Measurements from ENCODE around the gene HPCA. TPM values are rescaled to one million over a fixed set of nuclear protein-coding genes. Genes with fewer than 3 reads are reported as not detected.
"Not testable (repeated sequence)": the region's sequence is repeated elsewhere in the genome, so short reads cannot be mapped to it uniquely, and the experiment has no call there.

Gene HPCA
- total RNA-seq, 1 experiment from 2014 or later: 2.6 TPM

DNA sequence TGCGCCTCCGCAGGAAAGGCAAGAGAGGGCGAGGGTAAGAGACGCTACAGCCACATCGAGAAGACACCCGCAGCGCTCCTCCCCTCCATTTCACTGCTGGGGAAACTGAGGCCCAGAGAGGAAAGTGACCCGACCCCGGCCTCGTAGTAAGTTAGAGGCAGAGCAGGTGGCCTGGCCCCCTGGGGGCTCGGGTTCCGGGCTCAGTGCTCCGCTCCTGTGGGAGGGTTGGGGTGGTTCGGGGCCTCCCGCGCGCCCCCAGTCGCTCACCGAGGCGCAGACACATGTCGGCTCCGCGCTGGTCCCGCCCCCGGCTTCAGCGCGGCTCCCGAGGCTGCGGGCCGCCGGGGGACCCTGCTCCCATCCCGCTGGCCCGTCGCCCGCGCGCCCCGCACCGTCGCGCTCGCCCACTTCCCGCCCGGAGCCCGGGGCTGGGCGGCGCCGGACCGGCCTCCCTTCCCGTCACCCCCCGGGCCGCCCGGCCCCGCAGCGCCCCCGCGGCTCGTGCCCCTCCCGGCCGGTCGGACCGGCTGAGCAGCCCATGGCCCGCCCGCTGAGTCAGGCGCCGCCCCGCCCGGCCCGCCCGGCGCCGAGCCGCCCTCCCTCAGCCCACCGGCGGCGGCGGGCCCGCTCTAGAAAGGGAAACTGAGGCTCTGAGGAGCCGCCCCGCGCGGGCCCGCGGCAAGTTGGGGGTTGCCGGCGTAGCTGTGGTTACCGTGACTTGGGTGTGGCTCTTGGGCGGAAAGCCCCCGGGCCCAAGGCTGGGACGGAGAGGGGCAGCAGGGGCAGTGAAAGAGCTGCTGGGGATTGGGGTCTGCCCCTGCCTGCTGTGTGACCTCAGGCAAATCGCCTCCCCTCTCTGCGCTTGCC is 14.9 kb downstream of the HPCA start, which contains the start of gene TMEM54:
Gene TMEM54, minus strand, starts transcription at position 434 of the 867 bp plus-strand sequence. Its CDS starts 151 bp downstream, at position 283.
- no peaks in the 10 kb centered on the region for H3K36me3 ChIP-seq (replicated peaks; ENCODE audit: control insufficient read depth, insufficient read depth, low read length)
- H3K4me3 ChIP-seq (ENCODE audit: insufficient read depth, low read depth, low read length): peak within 1 kb of the TSS; percentile 61
- H3K27me3 ChIP-seq (ENCODE audit: control insufficient read depth, insufficient read depth, low read length): peaks cover 63% of the 10 kb centered on the region
- DNase-seq: peak; percentile 90

DNA sequence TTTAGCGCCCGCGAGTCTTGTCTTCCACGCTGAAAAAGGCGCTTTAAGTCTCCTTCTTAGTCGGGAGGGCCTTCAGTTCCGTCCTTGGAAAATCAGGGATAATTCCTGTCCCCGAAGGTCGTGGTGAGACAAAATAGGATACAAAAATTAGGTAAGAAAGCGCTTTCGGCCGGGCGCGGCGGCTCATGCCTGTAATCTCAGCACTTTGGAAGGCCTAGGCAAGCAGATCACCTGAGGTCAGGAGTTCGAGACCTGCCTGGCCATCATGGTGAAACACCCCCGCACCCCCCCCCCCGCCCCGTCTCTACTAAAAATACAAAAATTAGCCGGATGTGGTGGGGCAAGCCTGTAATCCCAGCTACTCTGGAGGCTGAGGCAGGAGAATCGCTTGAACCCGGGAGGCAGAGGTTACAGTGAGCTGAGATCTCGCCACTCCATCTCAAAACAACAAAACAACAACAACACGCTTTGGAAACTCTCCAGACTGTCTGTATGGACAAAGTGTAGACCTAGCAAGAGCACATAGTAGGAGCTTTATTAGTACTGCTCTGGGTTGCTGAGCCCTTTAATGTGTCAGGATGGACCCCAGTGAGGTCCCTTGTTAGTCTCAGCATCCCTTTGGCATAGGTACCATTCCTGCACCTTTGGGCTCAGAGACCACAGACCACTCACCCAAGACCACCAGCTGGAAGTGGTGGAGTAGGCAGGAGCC is 15.7 kb downstream of the HPCA start:
- peaks cover 58% of the 10 kb centered on the region for H3K27me3 ChIP-seq (ENCODE audit: control insufficient read depth, insufficient read depth, low read length)
- DNase-seq: peak; percentile 26
- no peaks in the 10 kb centered on the region for H3K36me3 ChIP-seq (replicated peaks; ENCODE audit: control insufficient read depth, insufficient read depth, low read length)
- peak overlapping the region; percentile 61 for H3K4me3 ChIP-seq (ENCODE audit: insufficient read depth, low read depth, low read length)

DNA sequence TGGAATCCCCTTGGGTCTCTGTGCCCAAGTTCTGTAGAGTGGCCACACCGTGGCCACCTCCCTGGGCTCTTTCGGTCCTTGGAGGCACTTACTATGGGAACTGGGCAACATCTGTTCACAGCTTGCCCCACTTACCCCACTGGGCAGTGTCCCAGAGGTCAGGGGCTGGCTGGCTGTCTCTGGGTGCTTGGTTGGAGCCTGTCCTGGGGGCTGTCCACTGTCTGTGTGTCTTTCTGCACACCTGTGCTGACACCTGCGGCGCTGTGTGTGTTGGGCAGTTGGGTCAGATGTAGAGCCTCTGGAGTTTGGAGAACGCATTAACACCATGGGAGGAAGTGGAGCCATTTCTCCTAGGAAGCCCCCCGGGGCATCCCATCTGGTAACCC is 16.2 kb downstream of the HPCA start:
- H3K27me3 ChIP-seq (ENCODE audit: control insufficient read depth, insufficient read depth, low read length): peaks cover 56% of the 10 kb centered on the region
- peak; percentile 30 for DNase-seq
- H3K4me3 ChIP-seq (ENCODE audit: insufficient read depth, low read depth, low read length): no peak overlapping the region
- H3K36me3 ChIP-seq (replicated peaks; ENCODE audit: control insufficient read depth, insufficient read depth, low read length): no peaks in the 10 kb centered on the region

DNA sequence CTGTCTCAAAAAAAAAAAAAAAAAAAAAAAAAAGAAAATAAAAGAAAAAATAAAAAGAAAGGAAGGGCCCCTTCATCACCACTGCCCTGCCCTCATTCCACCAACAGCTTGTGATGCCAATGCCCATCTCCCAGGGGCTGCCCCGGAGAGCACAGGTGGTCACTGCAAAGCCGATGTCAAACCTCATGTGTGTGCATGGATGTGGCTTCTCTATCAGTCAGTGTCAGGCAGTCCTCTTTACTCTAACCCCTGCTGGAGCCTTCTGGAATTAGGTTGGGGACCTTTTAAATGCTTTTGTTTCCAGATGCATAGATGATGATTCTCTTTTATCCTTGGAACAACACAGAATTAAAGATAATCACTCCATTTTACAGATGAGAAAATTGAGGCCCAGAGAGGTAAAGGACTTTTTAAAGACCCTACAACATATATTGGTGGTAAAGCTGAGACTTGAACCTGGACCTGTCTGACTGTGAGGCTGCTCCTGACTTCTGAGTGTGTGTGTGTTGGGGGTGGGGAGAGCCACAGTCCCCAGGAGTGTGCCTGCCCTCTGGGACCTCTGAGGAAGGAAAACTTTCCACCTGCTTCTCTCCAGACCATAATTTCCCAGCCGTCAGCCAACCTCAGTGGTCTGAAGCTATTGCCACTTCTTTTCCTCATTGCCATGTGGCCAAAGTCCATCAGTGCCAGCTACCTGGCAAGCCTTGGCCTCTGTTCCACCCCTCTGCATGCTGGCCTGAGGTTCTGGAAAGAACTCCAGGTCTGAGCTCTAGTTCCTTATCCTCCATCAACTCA is 17.9 kb downstream of the HPCA start:
- peak; percentile 52 for DNase-seq
- Histone ChIP-seq H3K4me3 (ENCODE audit: insufficient read depth, low read depth, low read length) (no peak overlapping the region), H3K36me3 (replicated peaks; ENCODE audit: control insufficient read depth, insufficient read depth, low read length) (no peaks in the 10 kb centered on the region), H3K27me3 (ENCODE audit: control insufficient read depth, insufficient read depth, low read length) (peaks cover 42% of the 10 kb centered on the region)

DNA sequence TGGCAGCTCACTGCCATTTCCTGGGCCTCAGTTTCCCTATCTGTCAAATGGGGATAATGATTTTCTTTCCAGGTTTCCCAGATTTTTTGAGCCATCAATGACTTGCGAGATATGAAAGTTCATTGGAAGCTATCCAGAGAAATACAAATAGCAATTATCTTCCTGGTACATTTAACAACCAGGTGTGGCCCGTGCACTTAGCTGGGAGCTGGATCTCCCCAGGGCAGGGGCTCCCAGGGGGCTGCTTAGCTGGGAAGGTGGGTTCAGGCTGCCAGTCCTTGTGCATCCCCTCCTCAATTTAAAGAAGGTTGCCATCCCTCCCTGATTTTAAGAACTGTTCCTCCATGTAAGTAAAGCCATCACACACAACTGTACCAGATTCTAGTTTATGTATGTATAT is 18.5 kb downstream of the HPCA start:
- H3K27me3 ChIP-seq (ENCODE audit: control insufficient read depth, insufficient read depth, low read length): peaks cover 36% of the 10 kb centered on the region
- DNase-seq: no peak
- no peak overlapping the region for H3K4me3 ChIP-seq (ENCODE audit: insufficient read depth, low read depth, low read length)
- H3K36me3 ChIP-seq (replicated peaks; ENCODE audit: control insufficient read depth, insufficient read depth, low read length): no peaks in the 10 kb centered on the region

DNA sequence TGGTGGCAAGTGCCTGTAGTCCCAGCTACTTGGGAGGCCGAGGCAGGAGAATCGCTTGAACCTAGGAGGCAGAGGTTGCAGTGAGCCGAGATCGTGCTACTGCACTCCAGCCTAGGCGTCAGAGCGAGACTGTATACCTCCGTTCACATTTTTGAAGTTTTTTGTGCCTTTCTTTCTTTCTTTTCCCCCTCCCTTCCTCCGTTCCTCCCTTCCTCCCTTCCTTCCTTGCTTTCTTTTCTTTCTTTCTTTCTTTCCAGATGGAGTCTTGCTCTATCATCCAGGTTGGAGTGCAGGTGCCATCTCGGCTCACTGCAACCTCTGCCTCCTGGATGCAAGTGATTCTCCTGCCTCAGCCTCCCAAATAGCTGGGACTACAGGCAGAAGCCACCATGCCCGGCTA is 19.3 kb downstream of the HPCA start:
- peaks cover 28% of the 10 kb centered on the region for H3K27me3 ChIP-seq (ENCODE audit: control insufficient read depth, insufficient read depth, low read length)
- H3K36me3 ChIP-seq (replicated peaks; ENCODE audit: control insufficient read depth, insufficient read depth, low read length); H3K4me3 ChIP-seq (ENCODE audit: insufficient read depth, low read depth, low read length); DNase-seq: not testable (repeated sequence)

DNA sequence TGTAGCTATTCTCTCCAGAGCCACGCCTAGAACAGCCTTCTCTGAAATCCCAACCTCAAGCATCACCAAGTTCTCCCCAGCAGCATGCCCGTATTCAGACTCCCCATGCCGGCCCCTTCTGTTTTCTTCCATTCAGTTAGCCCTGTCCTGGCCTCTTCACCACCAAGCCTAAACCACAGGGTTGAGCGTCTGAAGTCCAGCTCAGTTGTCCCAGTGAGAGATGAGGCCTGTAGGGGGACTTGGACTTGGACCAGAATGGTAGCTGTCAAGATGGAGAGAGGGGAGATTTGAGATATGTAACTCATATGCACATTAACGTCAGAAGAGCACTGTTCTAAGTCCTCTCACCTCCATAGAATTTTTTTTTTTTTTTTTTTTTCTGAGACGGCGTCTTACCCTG is 20.4 kb downstream of the HPCA start:
- Histone ChIP-seq H3K4me3 (ENCODE audit: insufficient read depth, low read depth, low read length) (no peak overlapping the region), H3K36me3 (replicated peaks; ENCODE audit: control insufficient read depth, insufficient read depth, low read length) (no peaks in the 10 kb centered on the region), H3K27me3 (ENCODE audit: control insufficient read depth, insufficient read depth, low read length) (peaks cover 20% of the 10 kb centered on the region)
- DNase-seq: no peak

DNA sequence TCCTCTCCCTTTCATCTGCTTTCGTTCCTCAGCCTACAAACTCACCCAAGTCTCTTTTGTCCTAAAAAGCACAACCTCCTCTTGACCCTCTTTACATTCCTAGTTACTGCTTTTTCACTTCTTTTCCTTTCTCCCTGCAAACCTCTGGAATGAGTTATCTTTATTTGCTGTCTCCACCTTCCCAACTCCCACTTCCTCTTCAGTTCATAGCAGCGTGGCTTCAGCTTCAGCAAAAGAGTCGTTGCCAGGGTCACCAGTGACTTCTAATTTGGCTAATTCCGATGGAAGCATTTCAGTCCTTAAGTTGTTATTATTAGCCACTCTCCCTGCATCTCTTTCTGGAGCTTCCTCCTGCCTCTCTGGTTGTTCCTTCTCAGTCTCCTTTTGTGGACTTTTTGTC is 21.1 kb downstream of the HPCA start:
- DNase-seq: no peak
- Histone ChIP-seq H3K36me3 (replicated peaks; ENCODE audit: control insufficient read depth, insufficient read depth, low read length) (no peaks in the 10 kb centered on the region), H3K27me3 (ENCODE audit: control insufficient read depth, insufficient read depth, low read length) (peaks cover 12% of the 10 kb centered on the region), H3K4me3 (ENCODE audit: insufficient read depth, low read depth, low read length) (no peak overlapping the region)

DNA sequence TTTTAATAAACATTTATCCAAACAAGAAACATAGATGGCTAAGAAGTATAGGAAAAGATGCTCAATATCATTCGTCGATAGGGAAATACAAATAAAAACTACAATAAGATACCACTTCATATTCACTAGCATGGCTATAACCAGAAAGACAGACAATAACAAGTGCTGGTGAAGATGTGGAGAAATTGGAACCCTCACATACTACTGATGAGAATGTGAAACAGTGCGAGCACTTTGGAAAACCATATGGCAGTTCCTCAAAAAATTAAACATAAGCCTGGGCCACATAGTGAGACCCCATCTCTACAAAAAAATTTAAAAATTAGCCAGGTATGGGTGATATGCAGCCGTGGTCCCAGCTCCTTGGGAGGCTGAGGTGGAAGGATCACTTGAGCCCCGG is 24.0 kb downstream of the HPCA start:
- Histone ChIP-seq H3K27me3 (ENCODE audit: control insufficient read depth, insufficient read depth, low read length) (no peaks in the 10 kb centered on the region; the same call in 1 of the 2 replicates), H3K4me3 (ENCODE audit: insufficient read depth, low read depth, low read length) (no peak overlapping the region), H3K36me3 (replicated peaks; ENCODE audit: control insufficient read depth, insufficient read depth, low read length) (no peaks in the 10 kb centered on the region)
- DNase-seq: no peak

DNA sequence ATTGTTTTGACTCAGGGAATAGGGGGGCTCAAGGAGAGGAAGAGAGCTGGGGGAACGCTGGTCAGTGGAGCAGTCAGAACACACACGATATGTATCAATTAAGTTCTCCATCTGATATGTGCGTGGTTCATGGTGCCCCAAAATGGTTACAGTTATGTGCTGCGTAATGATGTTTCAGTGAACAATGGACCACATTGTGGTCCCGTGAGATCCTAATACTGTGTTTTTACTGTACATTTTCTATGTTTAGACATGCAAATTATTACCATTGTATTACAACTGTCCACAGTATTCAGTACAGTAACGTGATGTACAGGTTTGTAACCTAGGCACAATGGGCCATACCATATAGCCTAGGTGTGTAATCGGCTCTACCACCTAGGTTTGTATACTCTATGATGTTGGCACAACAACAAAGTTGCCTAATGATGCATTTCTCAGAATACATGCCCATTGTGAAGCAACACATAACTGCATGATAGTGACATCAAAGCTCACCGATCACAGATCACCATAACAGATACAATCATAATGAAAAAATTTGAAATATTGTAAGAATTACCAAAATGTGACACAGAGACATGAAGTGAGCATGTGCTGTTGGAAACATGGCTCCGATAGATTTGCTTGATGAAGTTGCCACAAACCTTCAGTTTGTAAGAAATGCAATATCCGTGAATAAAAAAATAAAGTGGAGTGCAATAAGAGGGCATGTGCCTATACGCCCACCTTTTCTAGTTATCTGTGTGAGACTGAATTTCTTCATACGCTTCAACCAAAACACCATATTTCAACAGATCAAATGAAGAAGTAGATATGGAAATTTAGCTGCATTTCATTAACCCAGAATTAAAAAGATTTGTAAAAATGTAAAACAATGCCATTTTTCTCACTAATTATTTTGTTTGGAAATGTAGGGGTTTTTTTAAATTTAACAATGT is 29.7 kb downstream of the HPCA start:
- no peak overlapping the region for H3K4me3 ChIP-seq (ENCODE audit: insufficient read depth, low read depth, low read length)
- no peaks in the 10 kb centered on the region for H3K36me3 ChIP-seq (replicated peaks; ENCODE audit: control insufficient read depth, insufficient read depth, low read length)
- DNase-seq: no peak
- no peaks in the 10 kb centered on the region; the same call in none of the 2 replicates for H3K27me3 ChIP-seq (ENCODE audit: control insufficient read depth, insufficient read depth, low read length)

DNA sequence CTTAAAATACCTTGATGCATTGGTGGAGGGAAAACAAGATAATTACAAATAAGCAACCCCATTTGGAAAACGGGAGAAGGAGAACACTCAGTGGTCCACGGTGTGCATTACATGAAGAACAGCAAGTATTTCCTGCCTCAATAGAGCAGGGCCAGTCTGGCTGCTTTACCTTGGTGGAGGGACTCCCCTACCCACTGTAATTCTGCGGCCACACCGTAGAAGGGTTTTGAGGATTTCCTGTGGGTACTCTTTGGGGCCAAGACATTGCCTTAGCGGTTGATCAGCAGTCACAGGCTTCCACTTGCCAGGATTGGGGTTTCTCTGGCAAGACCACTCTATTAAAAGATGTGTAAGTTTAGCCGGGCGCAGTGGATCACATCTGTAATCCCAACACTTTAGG is 31.2 kb downstream of the HPCA start:
- DNase-seq: no peak
- H3K36me3 ChIP-seq (replicated peaks; ENCODE audit: control insufficient read depth, insufficient read depth, low read length): no peaks in the 10 kb centered on the region
- H3K27me3 ChIP-seq (ENCODE audit: control insufficient read depth, insufficient read depth, low read length): no peaks in the 10 kb centered on the region; the same call in none of the 2 replicates
- no peak overlapping the region for H3K4me3 ChIP-seq (ENCODE audit: insufficient read depth, low read depth, low read length)

DNA sequence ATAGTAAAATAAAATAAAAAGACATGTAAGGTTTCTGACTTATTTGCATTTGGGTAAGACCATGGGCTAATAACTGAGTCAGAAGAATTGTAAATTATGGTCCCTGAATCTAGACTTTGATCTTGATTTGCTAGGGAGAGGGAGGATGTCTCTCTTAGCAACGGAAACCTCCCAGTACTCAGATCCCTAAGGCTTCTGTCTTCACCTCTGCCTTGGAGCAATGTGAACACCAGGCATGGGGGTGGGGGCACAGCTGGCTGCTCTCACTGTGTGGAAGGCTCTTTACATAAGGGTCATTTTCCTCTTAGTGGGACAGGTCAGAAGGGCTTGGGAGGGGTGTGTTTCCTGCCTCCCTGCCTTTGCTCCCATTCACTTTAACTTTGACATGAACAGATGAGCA is 31.9 kb downstream of the HPCA start:
- Histone ChIP-seq H3K4me3 (ENCODE audit: insufficient read depth, low read depth, low read length) (no peak overlapping the region), H3K36me3 (replicated peaks; ENCODE audit: control insufficient read depth, insufficient read depth, low read length) (no peaks in the 10 kb centered on the region), H3K27me3 (ENCODE audit: control insufficient read depth, insufficient read depth, low read length) (peaks cover 3% of the 10 kb centered on the region)
- DNase-seq: no peak

DNA sequence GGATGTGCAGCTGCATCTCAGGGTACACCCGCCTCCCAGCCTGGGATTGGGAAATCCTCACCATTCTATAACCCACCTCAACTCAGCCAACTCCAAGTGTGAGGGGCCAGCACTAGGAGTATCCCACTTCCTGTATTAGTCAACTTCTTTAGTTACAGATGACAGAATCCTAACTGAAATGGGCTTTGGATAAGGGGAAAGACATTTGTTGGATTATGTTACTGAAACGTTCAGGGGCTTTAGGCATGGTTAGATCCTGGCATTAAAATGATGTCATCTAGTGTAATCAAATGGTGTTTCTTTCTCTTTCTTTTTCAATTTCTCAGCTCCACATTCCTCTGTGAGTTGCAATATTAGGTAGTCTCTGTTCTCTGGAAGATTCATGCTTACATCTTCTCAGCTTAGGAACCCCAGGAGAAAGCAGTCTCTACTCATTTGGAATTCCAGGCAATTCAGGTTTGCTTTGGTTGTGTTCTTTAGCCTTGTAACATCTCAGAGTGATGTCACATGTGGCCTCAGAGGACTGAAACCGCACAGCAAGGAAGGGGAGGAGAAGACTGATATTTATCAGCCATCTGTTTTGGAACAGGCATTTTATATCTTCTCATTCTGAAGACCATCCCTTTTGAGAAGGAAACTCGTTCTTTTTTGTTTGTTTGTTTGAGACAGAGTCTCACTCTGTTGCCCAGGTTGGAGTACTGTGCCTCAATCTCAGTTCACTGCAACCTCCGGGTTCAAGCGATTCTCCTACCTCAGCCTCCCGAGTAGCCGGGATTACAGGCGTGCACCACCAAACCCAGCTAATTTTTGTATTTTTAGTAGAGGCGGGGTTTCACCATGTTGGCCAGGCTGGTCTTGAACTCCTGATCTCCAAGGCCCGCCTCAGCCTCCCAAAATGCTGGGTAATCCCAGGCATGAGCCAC is 33.8 kb downstream of the HPCA start:
- Histone ChIP-seq H3K36me3 (replicated peaks; ENCODE audit: control insufficient read depth, insufficient read depth, low read length) (no peaks in the 10 kb centered on the region), H3K27me3 (ENCODE audit: control insufficient read depth, insufficient read depth, low read length) (peaks cover 20% of the 10 kb centered on the region), H3K4me3 (ENCODE audit: insufficient read depth, low read depth, low read length) (no peak overlapping the region)
- DNase-seq: no peak

All from H7 (cell line).